NCI-H128 (cell line): ENCODE measurements around the gene PRKCH.

ENCODE experiments used
- DNase-seq: peaks from one replicate; lab custom pipeline; 2025; ENCODE audit not compliant: unreplicated experiment; lab: John Stamatoyannopoulos, UW

The PRKCH gene

DNA sequence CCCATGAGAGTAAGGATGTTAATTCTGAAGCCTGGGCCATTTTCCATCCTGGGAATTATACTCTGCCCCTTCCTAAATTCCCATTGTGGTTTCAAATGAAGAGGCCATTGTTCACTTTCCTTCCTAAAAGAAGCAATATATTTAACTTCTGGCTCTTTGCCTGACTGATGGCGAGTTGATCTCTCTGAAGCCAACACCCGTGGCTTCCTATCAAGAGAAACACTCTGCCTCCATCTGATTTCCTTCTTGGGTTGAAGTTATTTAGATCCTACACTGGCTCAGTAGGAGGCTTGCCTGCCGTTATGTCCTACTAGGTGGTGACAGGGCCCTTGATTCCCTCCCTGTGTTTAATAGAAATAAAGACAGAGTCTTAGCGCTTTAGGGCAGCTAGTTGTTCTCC lies 97.4 kb downstream of the PRKCH start:
- no peak for DNase-seq

- no peak for DNase-seq
These were observed 97.8 kb downstream of the PRKCH start for GRCh38 chr14:61419201-61419600.

- DNase-seq = no peak
These were observed 98.9 kb downstream of the PRKCH start for GRCh38 chr14:61420326-61420725.

DNA sequence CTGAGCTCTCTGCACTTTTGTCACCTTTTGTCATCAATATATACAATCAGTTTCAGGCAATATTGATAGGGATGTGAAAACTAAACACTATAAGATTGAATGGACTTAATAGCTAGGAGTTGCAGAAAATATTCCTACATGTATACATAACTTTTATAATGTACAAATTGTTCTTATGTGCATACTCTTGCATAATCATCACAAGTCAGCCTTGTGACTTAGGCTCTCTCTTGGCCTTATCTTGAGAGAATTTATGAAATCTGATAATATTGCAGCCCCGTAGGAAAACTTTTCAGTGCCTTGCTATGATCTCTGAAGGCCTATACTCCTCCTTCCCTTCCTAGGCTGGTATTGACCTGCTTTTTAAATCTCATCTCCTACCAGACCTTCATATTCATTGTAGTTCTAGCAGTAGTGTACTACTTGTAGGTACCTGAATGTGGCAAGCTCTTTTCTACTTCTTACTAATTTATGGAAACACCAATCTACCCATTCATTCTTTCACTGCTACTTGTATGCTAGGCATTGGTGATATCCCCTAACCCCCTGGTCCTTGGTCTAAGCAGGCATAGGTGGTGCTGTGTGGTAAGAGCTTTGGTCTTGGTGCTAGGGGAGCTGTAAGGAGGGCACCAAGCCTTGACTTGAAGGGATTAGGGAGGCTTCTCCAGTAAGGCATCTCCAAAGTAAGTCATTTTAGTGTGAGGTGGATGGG lies 100.0 kb downstream of the PRKCH start:
- no peak for DNase-seq

DNA sequence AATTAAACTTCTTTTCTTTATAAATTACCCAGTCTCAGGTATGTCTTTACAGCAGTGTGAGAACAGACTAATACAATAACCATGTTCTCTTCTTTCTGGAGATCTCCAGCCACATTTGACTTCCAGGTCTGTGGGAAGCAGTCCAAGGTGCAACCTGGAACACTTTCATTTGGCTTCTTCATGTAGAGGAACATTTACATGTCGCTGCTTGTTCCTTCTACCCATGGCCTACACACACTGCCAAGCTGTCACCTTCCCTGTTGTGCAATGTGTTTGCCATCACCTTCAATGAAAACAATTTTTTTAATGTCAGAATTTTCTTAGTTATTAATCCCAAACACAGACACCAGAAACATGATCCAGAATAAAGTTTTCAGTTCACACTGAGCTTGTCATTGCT lies 104.7 kb downstream of the PRKCH start:
- DNase-seq = no peak

- DNase-seq = no peak
These were observed 106.9 kb downstream of the PRKCH start for GRCh38 chr14:61428261-61428660.

GRCh38 chr14:61429316-61429715 lies 107.9 kb downstream of the PRKCH start:
- no peak for DNase-seq

DNA sequence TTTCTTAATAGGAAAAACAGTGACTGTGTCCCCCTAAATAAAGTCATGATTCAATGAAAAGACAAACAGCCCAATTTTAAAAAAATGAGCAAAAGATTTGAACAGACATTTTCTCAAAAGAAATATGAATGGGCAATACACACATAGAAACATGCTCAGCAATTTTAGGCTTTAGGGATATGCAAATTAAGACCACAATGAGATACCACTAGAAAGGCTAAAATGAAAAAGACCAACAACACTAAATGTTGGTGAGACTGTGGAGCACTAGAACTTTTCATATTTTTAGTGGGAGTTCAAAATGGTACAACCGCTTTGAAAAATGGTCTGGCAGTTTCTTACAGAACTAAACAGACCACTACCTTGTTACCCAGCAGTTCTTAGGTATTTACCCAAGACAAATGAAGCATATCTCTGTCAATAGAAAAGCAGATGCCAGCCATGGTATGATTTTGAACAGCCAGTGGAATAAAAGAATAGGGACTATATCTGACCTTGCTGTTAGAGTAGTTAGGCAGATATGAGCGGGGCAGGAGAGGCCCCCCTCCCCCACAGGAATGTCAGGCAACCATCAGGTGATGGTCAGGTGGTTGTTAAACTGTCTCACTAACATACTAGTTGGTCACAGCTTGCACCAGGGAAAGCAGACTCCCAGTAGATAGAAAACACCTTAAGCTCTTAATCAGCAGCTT lies 108.8 kb downstream of the PRKCH start:
- no peak for DNase-seq

GRCh38 chr14:61433169-61433568 lies 111.8 kb downstream of the PRKCH start:
- DNase-seq = no peak

DNA sequence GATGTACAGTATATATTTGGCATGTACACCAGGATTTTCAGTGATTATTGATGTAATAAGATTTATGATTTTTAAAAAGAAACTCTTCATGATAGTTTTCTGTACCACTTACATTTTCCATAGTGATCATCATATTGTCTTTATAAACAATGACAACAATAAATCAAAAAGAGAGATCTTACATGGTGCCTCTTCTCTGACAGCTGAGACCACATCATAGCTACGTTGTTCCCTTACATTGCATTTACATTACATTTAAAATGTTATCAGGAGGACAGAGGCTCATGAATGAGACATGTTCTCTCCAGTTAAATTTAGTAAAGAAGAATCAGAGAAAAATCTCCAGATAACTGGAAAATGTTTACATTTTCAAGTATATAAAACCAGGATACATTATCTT lies 112.4 kb downstream of the PRKCH start:
- no peak for DNase-seq

GRCh38 chr14:61434311-61434710 lies 112.9 kb downstream of the PRKCH start:
- DNase-seq = no peak

- DNase-seq = no peak
These were observed 114.4 kb downstream of the PRKCH start for GRCh38 chr14:61435563-61436337.

DNA sequence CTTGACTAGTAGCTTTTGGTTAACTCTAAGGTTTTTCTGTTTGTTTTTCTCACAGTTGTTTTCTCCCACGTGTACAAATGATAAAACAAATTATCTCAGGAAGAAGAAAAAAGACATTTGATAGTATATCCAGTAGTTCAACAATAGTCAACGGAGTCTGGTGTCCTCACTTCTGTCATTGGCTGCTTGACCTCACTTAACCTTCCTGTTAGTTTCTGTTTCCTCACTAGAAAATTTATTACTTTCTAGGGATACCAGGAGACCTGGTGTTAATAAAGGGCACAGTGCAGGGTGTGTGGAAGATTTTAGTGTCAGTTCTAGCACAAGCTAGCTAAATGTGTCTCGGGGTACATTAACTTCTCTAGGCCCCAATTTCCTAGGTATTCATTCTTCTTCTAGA lies 116.0 kb downstream of the PRKCH start:
- DNase-seq = no peak

DNA sequence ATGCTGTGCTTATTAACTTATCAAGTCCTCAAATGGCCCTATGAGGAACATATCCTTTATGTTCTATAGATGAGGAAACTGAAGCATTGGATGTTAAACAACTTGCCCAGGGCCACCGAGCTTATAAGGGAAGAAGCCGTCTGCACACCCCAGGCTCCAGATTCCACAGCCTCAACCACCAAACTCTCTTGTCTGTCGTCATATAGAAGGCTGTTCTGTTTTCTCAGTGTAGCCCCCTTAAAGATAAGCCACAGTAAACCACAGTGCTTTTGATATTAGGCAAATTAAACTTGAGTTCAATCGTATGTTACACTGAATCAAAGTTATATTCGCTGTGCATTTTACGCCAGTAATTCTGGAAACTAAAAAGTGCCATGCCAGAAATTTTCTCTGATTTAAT lies 116.7 kb downstream of the PRKCH start:
- DNase-seq = no peak

GRCh38 chr14:61438497-61438859 lies 117.1 kb downstream of the PRKCH start:
- no peak for DNase-seq

- no peak for DNase-seq
These were observed 117.7 kb downstream of the PRKCH start for GRCh38 chr14:61438860-61439765.

GRCh38 chr14:61439779-61440418 lies 118.5 kb downstream of the PRKCH start:
- no peak for DNase-seq

GRCh38 chr14:61443481-61443880 lies 122.1 kb downstream of the PRKCH start:
- no peak for DNase-seq

DNA sequence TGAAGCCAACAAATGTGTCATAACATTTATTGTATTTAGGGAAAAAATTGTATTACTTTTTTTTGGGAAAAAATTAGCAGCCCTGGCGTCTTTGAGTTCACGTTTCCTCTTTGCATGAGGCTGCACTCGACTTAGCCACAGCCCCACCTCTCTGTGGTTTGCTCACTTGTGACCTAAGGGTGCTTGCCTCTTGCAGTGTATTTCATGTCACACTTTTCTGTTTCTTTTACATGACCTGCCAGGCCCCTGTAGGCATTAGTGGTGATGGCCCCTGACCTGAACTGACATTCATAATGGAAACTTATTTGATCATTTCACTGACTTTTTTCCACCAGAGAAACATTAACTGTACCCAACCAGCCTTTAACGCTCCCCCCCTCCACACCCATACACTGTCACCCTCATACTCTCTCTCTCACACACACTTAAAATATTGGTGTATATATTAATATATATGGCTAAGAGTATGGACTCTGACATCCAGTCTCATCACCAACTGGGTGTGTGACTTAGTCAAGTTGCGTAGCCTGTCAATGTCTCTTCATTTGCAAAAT lies 122.9 kb downstream of the PRKCH start:
- DNase-seq = no peak

GRCh38 chr14:61451491-61451890 lies 130.1 kb downstream of the PRKCH start:
- DNase-seq = no peak
